NCI-H446 treated with DMSO at 0.1 percent for 48 hours (cell line): ENCODE results near the gene SRGAP1.
A peak's percentile ranks its signal among the peaks of the same experiment; 100 is the strongest.
"Not testable (repeated sequence)": the region's sequence is repeated elsewhere in the genome, so short reads cannot be mapped to it uniquely, and the experiment has no call there.

ENCODE experiments used
- DNase-seq: peaks from one replicate; lab custom pipeline; 2025; lab: John Stamatoyannopoulos, UW

Gene SRGAP1

DNA sequence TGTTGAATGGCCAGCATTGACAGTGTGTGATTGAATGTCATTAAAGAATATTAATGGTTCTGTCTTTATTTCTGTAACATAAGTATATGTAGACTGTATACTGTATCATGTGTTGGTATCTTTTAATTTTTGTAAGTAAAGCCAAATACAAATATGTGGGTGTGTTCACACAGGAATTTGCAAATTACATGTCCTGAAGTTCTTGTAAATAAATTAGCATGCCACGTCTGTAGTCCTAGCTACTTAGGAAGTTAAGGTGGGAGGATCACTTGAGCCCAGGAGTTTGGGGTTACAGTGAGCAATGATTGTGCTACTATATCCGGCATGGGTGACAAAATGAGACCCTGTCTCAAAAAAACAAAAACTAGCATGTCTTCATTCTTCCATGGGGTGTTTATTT lies 278.5 kb downstream of the SRGAP1 start:
- no peak for DNase-seq

- DNase-seq: no peak
Observed at GRCh38 chr12:64123448-64123847, 278.9 kb downstream of the SRGAP1 start.

DNA sequence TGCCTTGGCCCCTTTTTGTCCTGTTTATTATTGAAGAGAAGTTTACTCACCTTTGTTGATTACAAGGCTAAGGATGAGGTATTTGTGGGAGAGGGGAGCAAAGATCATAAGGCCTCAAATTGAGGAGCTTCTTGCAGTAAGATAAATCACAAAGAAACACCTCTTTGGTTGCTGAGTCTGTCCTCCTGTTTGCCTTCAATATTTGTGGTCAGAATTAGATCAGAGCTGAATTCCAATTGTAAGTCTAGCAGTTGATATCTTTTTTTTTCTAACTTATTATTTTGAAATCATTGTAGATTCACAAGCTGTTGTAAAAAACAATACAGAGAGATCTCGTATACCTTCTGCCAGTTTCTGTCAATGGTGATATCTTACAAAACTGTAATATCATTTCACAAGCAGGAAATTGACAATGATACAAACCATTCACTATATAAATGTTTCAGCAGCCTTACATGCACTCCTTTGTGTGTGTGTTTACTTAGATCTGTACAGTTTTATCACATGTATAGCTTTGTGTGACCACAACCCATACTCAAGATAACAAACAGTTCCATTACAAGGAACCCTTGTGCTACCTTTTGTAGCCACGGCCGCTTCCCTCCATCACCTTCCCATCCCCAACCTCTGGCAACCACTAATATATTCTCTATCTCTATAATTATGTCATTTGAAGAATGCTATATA lies 280.2 kb downstream of the SRGAP1 start:
- DNase-seq: no peak

GRCh38 chr12:64125913-64126312 lies 281.4 kb downstream of the SRGAP1 start:
- peak; percentile 25 for DNase-seq

DNA sequence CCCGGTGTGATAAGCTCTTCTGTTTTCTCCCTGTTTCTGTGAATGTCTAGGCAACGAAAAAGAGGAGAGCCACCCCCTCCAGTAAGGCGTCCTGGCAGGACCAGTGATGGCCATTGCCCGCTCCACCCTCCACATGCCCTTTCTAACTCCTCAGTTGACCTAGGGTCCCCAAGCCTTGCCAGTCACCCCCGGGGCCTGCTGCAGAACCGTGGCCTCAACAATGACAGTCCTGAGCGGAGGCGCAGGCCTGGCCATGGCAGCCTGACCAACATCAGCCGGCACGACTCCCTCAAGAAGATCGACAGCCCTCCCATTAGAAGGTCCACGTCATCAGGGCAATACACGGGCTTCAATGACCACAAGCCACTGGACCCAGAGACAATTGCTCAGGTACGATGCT lies 283.3 kb downstream of the SRGAP1 start:
- no peak for DNase-seq

GRCh38 chr12:64128366-64128765 lies 283.9 kb downstream of the SRGAP1 start:
- no peak for DNase-seq

DNA sequence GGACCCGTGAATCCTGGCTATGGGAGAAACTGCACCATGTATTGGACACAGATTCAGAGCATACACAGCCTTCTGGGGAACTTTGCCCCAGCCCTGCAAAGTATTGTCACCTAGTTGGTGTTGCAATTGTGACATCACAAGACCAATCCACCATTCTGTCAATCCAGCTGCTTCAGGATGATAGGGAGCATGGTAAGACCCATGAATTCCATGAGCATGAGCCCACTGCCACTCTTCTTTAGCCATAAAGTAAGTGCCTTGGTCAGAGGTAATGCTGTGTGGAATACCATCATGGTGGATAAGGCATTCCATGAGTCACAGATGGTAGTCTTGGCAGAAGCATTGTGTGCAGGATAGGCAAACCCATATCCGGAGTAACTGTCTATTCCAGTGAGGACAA lies 286.0 kb downstream of the SRGAP1 start:
- not testable (repeated sequence) for DNase-seq

GRCh38 chr12:64131456-64131855 lies 287.0 kb downstream of the SRGAP1 start:
- DNase-seq: not testable (repeated sequence)

GRCh38 chr12:64132672-64133071 lies 288.2 kb downstream of the SRGAP1 start:
- not testable (repeated sequence) for DNase-seq

- no peak for DNase-seq
Observed at GRCh38 chr12:64137117-64137516, 292.6 kb downstream of the SRGAP1 start.

- DNase-seq: no peak
Observed at GRCh38 chr12:64139021-64139420, 294.5 kb downstream of the SRGAP1 start.

GRCh38 chr12:64142382-64142781 lies 297.9 kb downstream of the SRGAP1 start:
- no peak for DNase-seq

- no peak for DNase-seq
Observed at GRCh38 chr12:64142784-64143183, 298.3 kb downstream of the SRGAP1 start.

DNA sequence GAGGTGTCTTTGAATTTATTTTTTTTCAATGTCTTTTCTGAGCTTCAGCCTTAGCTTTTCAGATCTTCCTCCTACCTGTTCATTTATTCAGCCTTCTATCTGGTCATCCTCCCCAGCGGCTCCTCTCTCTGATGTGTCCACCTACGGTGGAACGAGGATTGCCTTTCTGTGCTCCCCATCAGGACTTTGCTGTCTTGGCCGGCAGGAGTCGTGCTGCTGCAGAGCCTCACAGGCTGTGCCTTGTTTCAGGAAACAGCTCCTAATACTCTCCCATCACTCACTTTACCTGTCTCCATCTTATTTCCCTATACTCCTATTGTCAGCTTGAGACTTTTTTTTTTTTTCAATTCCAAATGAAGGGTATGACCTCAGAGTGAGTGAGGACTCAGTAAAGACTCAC lies 300.7 kb downstream of the SRGAP1 start:
- no peak for DNase-seq

DNA sequence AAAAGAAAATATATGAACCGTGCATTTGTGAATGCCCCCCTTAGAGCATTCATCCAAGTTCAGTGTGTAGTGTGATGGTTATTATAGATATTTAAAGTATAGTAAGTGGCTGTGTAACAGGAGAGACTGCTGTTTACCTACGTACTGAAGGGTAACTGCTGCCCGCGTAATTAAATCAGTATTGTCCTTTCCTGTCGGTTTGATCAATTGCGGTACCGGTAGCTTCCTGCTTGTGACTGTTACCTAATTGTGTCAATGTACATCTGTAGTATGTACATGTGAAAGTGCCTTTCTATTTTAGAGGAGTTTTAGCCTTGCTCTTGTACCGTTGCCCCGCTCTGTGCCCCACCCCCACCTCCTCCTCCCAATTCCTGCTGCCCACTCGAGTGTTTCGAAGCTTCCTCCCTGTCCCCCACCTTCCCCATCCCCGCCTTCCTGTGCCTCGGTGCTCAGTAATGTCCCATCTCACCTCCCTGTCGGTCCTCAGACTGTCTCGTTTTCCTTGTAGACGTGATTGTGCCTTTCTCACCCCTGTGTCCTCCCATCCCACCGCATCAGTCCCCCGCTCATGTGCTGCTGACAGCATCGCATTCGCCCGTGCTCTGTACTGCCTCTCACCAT lies 302.6 kb downstream of the SRGAP1 start:
- DNase-seq: no peak

DNA sequence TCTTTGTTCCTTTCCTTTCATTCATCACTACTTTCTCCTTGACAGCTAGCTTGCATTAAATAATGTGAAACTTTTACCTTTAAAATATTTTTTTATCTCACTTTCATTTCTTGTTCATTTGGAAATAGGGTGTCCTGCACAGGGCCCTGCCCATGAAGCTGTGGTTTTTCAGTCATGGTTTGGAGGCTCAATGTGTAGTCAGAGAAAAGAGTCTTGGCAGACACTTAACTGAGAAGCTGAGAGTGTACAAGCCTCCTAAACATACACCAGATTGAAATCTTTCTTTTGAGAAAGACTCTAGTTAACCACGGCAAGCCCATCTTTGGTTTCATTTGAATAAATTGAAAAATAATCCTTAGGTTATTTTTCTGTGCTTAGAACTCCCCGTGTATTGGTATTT lies 303.4 kb downstream of the SRGAP1 start:
- no peak for DNase-seq

DNA sequence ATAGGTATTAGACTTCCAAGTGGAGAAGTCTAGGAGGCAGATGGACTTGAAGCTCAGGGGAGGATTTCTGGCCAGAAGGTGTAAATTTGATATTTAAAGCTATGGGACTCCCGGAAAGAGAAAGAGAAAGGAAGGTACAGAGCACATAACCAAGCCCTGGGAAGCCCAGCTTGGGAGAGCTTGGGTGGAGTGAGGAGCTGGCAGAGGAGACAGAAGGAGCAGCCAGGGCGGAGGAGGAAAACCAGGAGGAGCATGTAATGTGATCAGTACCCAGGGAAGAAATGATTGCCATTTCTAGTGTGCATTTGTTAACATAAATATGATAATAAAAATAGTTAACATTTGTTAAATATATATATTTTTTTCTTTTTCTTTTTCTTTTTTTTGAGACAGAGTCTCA lies 310.2 kb downstream of the SRGAP1 start:
- no peak for DNase-seq

DNA sequence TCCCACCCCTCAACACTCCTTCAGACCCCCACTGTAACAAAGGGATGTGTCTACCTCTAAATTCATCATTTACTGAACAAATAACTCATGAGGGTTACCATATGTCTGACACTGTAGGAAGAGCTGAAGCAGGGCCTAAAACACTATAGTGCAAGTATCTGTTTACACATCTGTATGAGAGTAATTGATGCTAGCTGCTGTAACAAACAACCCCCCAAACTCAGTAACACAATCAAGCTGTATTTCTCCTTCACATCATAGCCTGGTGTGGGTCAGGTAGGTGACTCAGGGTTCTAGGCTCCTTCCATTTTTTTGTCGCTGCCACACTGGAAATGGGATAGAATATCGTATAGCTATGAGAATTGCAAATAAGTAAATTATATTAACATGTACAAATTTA lies 312.6 kb downstream of the SRGAP1 start:
- DNase-seq: no peak

DNA sequence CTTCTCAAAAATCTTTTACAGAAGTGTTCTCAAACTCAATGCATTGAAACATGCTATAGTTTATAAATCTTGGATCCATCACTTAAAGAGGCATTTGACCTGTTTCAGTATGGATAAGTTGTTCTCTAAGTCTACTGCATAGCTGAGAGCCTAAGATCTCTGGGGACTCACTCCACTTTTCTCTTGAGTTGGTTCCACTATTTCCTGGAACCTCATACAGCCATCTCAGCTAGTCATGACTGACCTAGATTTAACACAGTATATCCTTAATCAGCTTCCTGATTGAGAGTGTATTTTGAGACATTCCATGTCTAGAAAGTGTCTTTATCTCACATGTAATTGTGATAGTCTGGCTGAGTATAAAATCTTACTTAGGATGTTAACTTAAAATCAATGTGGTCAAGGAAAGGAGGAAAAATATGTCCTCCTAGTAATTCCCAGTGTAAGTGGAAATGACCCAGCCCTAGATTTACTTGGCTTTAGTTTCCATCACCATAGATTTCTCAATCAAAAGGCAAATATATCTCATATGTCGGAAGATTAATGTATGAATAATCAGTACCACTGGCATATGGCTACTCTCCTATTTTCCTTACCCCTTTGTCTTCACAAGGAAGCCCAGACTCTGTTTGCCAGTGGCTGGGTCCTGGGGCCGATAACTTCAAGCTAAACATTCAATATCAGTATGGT lies 315.7 kb downstream of the SRGAP1 start:
- no peak for DNase-seq

- no peak for DNase-seq
Observed at GRCh38 chr12:64160711-64161060, 316.2 kb downstream of the SRGAP1 start.

GRCh38 chr12:64166606-64167005 lies 322.1 kb downstream of the SRGAP1 start:
- DNase-seq: not testable (repeated sequence)

DNA sequence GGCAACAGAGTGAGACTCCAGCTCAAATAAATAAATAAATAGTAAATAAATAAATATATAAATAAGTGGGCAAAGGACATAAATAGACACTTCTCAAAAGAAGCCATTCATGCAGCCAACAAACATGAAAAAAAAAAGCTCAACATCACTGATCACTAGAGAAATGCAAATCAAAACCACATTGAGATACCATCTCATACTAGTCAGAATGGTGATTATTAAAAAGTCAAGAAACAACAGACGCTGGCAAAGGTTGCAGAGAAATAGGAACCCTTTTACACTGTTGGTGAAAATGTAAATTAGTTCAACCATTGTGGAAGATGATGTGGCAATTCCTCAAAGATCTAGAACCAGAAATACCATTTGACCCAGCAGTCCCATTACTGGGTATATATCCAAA lies 322.5 kb downstream of the SRGAP1 start:
- not testable (repeated sequence) for DNase-seq

GRCh38 chr12:64170024-64170423 lies 325.5 kb downstream of the SRGAP1 start:
- no peak for DNase-seq
